Measurements from ENCODE around the gene TUBGCP5. TPM values are rescaled to one million over a fixed set of nuclear protein-coding genes. Genes with fewer than 3 reads are reported as not detected.

TUBGCP5 gene
- total RNA-seq, 1 donor from 2014 or later, result 26.2 TPM

- no peak for ATAC-seq (ENCODE audit: low read depth)
- DNase-seq, result no peak
- Mint-ChIP-seq H3K27ac (no peak overlapping the region), H3K4me3 (no peak overlapping the region), H3K9me3 (peaks cover 2% of the 10 kb centered on the region), H3K27me3 (no peaks in the 10 kb centered on the region), H3K36me3 (ENCODE audit: low read depth) (no peaks in the 10 kb centered on the region), H3K4me1 (no peaks in the 10 kb centered on the region)
- POLR2A ChIA-PET, result no interaction called here
- no peak for TF ChIP-seq CTCF (IDR thresholded peaks at IDR 0.05)
- CTCF ChIA-PET, result no interaction called here
- intact Hi-C loops (cut with micrococcal nuclease), result no loop called here
Measured at GRCh38 chr15:22967084-22967770, 72.1 kb downstream of the TUBGCP5 start.

GRCh38 chr15:22966321-22967083 lies 72.9 kb downstream of the TUBGCP5 start:
- peaks cover 2% of the 10 kb centered on the region for H3K9me3 Mint-ChIP-seq
- TF ChIP-seq CTCF (IDR thresholded peaks at IDR 0.05), result no peak
- no peaks in the 10 kb centered on the region for H3K27me3 Mint-ChIP-seq
- H3K36me3 Mint-ChIP-seq (ENCODE audit: low read depth), result no peaks in the 10 kb centered on the region
- no peaks in the 10 kb centered on the region for H3K4me1 Mint-ChIP-seq
- DNase-seq (no peak), ATAC-seq (ENCODE audit: low read depth) (no peak)
- intact Hi-C loops (cut with micrococcal nuclease), result no loop called here
- POLR2A ChIA-PET, result no interaction called here
- no peak overlapping the region for H3K27ac Mint-ChIP-seq
- H3K4me3 Mint-ChIP-seq, result no peak overlapping the region
- CTCF ChIA-PET, result no interaction called here

- peaks cover 13% of the 10 kb centered on the region for H3K4me1 Mint-ChIP-seq
- no peaks in the 10 kb centered on the region for H3K36me3 Mint-ChIP-seq (ENCODE audit: low read depth)
- no peak for TF ChIP-seq CTCF (IDR thresholded peaks at IDR 0.05)
- intact Hi-C loops (cut with micrococcal nuclease), result no loop called here
- DNase-seq, result no peak
- peaks cover 2% of the 10 kb centered on the region for H3K27me3 Mint-ChIP-seq
- no peak overlapping the region for H3K27ac Mint-ChIP-seq
- H3K9me3 Mint-ChIP-seq, result no peaks in the 10 kb centered on the region
- no peak for ATAC-seq (ENCODE audit: low read depth)
- ChIA-PET POLR2A (interaction anchor here (0.6 kb wide), 1 partner anchor 102 kb away, joined by 4 read pairs; no protein-coding TSS in a partner anchor), CTCF (no interaction called here)
- H3K4me3 Mint-ChIP-seq, result no peak overlapping the region
Measured at GRCh38 chr15:22963641-22964040, 75.7 kb downstream of the TUBGCP5 start.

DNA sequence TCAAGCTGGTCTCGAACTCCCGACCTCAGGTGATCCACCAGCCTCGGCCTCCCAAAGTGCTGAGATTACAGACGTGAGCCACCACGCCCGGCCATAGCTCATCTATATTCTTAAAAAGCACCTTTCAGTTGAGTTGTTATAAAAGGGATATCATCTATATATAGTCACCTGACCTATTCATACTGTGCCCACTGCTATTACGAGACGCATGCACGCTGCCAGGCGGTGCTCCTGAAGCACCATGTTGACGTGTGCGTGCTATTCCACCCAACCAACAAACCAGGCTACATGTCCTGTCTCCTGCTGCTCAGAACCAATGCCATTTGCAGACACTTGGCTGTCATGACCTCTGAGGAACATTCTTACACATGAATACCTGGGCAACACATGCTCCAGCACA lies 76.8 kb downstream of the TUBGCP5 start:
- Mint-ChIP-seq H3K27ac (no peak overlapping the region), H3K27me3 (peaks cover 2% of the 10 kb centered on the region), H3K4me1 (peaks cover 16% of the 10 kb centered on the region), H3K9me3 (no peaks in the 10 kb centered on the region), H3K4me3 (no peak overlapping the region), H3K36me3 (ENCODE audit: low read depth) (no peaks in the 10 kb centered on the region)
- ATAC-seq (ENCODE audit: low read depth), result no peak
- TF ChIP-seq CTCF (IDR thresholded peaks at IDR 0.05), result no peak
- ChIA-PET POLR2A (no interaction called here), CTCF (no interaction called here)
- DNase-seq, result no peak
- intact Hi-C loops (cut with micrococcal nuclease), result no loop called here

DNA sequence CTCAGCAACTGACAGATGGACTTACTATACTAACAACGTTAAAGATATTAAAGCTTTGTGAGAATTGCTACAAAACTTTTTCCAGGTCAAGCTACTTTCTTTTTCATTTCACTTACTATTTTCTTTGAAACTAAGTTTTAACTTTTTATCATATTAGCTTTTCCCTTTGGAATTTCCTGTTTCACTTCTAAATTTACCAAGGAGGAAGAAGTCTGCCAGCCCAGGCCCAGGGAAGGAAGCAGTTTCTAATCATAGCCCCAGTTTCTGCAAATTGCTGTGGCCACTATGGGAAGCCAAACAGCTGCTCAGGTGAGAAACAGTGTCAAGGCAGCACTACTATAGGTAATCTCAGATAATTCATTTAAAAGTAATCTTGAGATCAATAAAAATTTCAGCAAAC lies 77.6 kb downstream of the TUBGCP5 start:
- no peak for TF ChIP-seq CTCF (IDR thresholded peaks at IDR 0.05)
- ChIA-PET POLR2A (no interaction called here), CTCF (no interaction called here)
- H3K9me3 Mint-ChIP-seq, result no peaks in the 10 kb centered on the region
- peaks cover 2% of the 10 kb centered on the region for H3K27me3 Mint-ChIP-seq
- H3K4me3 Mint-ChIP-seq, result no peak overlapping the region
- no peak overlapping the region for H3K27ac Mint-ChIP-seq
- no peaks in the 10 kb centered on the region for H3K36me3 Mint-ChIP-seq (ENCODE audit: low read depth)
- ATAC-seq (ENCODE audit: low read depth) (no peak), DNase-seq (no peak)
- peaks cover 16% of the 10 kb centered on the region for H3K4me1 Mint-ChIP-seq
- intact Hi-C loops (cut with micrococcal nuclease), result no loop called here

Data from activated B cell treated with CpG ODN at 0.5 μM for 24 hours (primary cell).